ENCODE results near the gene RPRML. TPM values are rescaled to one million over a fixed set of nuclear protein-coding genes. Genes with fewer than 3 reads are reported as not detected.
"Not testable (repeated sequence)": the region's sequence is repeated elsewhere in the genome, so short reads cannot be mapped to it uniquely, and the experiment has no call there.

RPRML gene
- total RNA-seq, 1 donor from 2014 or later: not detected

DNA sequence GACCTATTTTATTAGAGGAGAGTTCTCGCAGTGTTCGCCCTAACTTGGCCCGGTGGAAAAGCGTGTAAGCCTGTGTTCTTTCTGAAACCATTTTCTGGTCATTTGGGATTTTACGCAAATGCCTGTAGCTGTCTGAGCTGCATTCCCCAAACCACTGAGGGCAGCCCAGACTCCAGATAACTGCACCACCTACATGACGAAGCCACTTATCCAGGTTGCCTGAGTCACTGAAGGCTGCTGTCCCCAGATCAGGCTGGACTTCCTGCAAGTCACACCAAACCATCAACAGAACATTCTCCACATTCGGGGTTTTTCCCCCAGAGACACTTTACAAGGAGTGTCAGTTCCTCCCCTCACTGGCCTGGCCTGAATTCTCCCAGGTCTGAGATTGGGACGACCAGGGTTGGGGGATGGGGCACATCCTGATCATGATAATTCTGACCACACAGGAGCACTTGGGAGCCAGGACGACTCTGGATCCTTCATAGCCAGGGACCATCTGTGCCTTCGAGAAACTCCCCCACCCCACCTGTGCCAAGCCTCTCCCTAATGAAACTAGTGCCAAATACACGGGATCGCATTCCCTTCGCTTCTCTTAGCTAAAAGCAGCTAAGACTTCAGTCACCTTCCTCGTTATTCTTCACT, 2.3 kb downstream of the RPRML start:
- no peak for DNase-seq (ENCODE audit: extremely low read depth, low read depth, low spot score)

DNA sequence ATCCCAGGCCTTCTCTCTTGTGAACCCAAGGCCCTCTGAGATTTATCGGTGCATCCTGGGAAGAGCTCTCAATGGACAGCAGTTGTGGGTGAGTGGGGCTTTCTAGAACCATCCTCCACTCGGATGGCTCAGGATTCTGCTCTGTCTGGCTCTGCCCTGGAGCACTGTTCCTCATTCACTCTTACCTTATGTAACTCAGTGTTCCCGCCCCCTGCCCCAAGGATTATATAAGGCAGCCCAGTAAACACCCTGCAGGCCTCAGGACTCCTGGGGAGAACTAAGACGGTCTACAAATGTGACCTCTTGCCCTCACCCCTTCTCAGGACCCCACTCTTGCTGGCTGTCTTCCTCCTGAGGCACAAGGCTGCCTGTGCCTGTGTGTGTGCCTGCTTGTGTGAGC, 3.8 kb downstream of the RPRML start:
- DNase-seq (ENCODE audit: extremely low read depth, low read depth, low spot score): no peak

GRCh38 chr17:46974086-46974485, 5.0 kb downstream of the RPRML start:
- DNase-seq (ENCODE audit: extremely low read depth, low read depth, low spot score): no peak

DNA sequence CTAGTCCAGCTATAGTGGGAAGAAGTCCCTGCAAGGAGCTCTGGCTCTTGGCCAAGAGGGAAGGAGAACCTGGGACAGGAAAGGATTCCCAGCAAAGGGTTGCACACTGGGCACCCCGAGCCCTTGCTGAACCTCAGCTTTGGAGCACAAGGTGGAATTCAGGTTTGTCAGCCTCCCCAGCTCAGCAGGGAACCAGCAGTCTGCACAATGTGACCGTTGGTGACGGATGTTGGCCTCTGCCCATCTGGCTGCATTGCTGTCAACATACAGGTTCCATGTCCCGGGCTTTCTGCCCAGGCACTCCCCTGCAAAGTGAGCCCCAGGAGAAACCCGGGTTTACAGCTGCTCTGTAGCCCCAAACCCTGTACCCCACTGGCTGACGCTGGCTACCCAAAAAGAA, 6.7 kb downstream of the RPRML start:
- DNase-seq (ENCODE audit: extremely low read depth, low read depth, low spot score): no peak

GRCh38 chr17:46971647-46972300, 7.3 kb downstream of the RPRML start:
- no peak for DNase-seq (ENCODE audit: extremely low read depth, low read depth, low spot score)

DNA sequence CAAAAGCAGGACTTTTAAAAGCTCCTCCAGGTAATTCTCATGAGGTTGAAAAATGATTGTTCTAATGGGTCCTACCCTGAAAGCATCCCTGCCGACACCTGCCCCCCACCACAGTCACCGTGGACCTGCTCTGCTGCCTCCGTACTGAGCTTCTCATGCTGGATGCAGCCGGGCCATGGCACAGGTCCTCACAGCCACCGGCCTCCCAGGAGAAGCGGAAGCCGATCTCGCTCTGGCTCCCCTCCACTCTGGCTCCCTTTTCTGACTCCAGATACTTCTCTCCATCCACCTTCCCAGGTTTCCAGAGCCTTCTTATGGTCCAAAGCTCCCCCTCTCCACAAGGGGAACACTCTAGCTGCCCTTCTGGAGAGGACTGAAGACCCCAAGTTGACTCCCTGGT, 10.2 kb downstream of the RPRML start:
- DNase-seq (ENCODE audit: extremely low read depth, low read depth, low spot score): no peak

DNA sequence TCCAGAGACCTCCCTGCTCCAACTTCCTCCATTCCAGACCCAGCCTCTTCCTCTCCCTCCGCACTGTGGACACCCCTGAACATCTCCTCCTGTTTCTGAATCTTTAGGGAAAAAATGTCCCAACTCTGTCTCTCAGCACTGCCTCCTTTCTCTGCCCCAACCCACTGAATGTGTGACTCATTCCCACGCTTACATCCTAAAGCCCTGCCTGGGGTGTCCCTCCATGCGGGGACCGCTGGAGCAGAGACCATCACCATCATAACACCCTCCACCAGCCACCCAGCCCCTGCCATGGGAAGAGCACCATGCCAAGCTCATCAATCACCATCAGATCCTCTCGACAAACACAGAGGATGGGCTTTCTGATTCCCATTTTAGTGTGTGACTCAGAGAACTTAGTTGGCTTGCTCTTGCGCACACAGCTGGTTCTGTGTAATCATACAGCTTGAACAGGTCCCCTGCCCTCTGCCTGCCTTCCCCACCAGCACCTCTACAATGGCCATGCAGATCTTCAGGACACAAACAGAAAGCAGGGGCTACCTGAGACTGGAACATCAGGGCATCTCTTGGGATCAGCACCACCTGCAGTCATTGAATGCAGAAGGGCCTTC, 10.7 kb downstream of the RPRML start:
- no peak for DNase-seq (ENCODE audit: extremely low read depth, low read depth, low spot score)

GRCh38 chr17:46964315-46965265, 14.5 kb downstream of the RPRML start:
- DNase-seq (ENCODE audit: extremely low read depth, low read depth, low spot score): no peak

GRCh38 chr17:46963571-46963970, 15.5 kb downstream of the RPRML start:
- no peak for DNase-seq (ENCODE audit: extremely low read depth, low read depth, low spot score)

DNA sequence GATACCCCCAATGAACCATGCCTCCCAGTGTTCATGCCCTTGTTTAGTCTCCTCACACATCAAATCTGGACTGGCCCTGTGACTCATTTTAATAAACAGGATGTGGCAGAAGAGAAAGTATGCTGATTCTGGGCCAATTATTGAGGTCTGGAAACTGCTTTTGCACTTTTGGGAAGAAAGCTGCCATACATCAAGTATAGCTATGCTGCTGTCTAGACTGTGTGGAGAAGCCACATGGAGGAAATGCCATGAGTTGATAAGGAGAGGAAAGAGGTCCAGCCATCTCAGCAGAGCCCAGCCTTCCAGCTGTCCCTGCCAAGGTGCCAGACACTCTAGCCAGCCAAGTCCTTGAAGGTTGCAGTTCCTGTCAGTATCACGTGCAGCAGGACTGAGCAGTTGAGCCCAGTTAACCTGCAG, 16.7 kb downstream of the RPRML start:
- no peak for DNase-seq (ENCODE audit: extremely low read depth, low read depth, low spot score)

GRCh38 chr17:46960152-46960551, 18.9 kb downstream of the RPRML start:
- no peak for DNase-seq (ENCODE audit: extremely low read depth, low read depth, low spot score)

GRCh38 chr17:46958041-46958591, 20.9 kb downstream of the RPRML start:
- DNase-seq (ENCODE audit: extremely low read depth, low read depth, low spot score): no peak

DNA sequence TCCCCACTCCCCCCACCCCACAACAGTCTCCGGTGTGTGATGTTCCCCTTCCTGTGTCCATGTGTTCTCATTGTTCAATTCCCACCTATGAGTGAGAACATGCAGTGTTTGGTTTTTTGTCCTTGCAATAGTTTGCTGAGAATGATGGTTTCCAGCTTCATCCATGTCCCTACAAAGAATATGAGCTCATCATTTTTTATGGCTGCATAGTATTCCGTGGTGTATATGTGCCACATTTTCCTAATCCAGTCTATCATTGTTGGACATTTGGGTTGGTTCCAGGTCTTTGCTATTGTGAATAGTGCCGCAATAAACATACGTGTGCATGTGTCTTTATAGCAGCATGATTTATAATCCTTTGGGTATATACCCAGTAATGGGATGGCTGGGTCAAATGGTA, 25.9 kb downstream of the RPRML start:
- DNase-seq (ENCODE audit: extremely low read depth, low read depth, low spot score): not testable (repeated sequence)

DNA sequence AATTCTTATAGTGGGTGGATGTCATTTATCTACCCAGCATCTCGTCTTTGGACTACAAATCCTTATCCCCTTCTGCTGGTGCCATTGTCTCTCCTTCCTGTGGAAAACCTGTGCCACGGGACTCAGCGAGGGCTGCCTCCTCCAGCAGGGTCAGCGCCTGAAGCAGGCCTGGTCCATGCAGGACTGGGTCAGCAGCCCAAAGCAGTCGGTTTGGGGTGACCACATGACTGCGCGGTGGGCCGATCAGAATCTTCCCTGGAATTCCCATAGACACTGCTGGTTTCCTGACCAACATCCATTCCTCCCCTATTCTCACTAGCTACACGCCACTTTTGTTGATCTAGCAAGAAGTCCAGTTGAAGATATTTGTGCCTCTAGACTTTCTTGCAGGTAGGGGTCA, 26.9 kb downstream of the RPRML start:
- no peak for DNase-seq (ENCODE audit: extremely low read depth, low read depth, low spot score)

DNA sequence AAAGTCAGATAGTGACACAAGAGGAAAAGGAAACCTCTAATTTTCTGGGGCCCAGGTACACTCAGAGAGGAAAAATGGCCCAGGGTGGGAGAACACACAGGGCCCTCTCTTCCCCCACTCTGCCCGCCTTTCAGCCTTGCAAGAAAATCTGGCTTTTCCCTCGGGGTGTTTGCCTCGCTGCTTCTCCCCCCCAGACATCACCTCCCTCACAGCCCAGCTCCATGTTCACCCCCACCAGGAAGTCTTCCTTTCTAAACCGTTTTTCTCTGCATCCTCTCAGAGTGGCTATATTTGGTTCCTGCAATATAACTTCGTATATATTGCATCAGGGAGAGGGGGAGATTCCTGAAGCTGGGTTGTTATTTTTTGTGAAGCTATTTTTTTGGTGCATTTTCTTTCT, 27.3 kb downstream of the RPRML start:
- no peak for DNase-seq (ENCODE audit: extremely low read depth, low read depth, low spot score)

GRCh38 chr17:46950997-46951621, 27.9 kb downstream of the RPRML start:
- no peak for DNase-seq (ENCODE audit: extremely low read depth, low read depth, low spot score)

GRCh38 chr17:46950342-46950996, 28.6 kb downstream of the RPRML start:
- no peak for DNase-seq (ENCODE audit: extremely low read depth, low read depth, low spot score)

GRCh38 chr17:46949291-46950174, 29.5 kb downstream of the RPRML start:
- DNase-seq (ENCODE audit: extremely low read depth, low read depth, low spot score): no peak

DNA sequence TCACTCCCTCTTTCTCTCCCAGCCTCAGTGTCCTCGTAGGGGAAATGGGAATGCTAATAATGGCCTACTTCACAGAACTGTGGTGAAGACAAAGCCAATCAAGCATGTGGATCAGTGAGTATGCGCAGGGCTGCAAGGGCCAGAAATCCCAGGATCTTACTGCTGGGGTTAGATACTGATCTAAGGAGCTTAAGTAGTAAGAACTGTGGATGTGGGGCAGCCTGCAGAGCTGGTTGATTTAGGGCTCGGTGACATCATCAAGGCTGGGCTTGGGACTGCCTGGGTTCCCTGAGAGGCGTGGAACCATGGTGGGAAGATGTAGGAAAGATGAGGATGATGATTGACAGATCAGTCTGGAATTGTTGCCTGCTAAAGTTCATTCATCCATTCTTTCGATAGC, 30.5 kb downstream of the RPRML start:
- DNase-seq (ENCODE audit: extremely low read depth, low read depth, low spot score): no peak
